ENCODE results near the gene MARCHF10.

Gene MARCHF10

GRCh38 chr17:62739645-62740388 lies 68.3 kb downstream of the MARCHF10 start:
- DNase-seq: peak; percentile 9
- H3K27ac ChIP-seq: no peak overlapping the region
- H3K36me3 ChIP-seq (replicated peaks): no peaks in the 10 kb centered on the region
- in situ Hi-C loops (cut with HindIII; ENCODE audit: low pct_ligation_motif_present, low sequenced_read_pairs): no loop called here
- TF ChIP-seq CTCF (IDR thresholded peaks at IDR 0.05; ENCODE audit: low read depth, low read length, missing control alignments): no peak
- no peaks in the 10 kb centered on the region for H3K27me3 ChIP-seq (replicated peaks)
- no peak overlapping the region for H3K4me3 ChIP-seq (ENCODE audit: low read depth, low read length)

DNA sequence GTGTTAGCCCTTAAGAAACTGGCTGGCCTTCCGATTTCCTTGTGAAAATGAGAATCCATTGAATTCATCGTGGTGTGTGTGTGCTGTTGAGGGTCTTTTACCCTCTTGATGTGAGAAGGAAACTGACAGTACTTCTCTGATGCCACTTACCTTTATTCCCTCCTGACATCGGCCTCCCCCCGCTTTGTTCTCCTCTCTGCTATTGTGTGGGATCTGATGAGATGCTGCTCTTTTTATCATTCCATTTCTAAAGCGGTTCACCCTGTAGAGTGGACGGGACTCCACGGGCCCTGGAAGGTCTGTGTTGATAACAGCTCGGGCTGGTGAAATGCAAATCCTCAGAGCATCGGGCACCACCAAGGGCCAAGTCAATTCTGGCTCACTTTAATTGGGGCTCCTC lies 69.8 kb downstream of the MARCHF10 start:
- no peak for TF ChIP-seq CTCF (IDR thresholded peaks at IDR 0.05; ENCODE audit: low read depth, low read length, missing control alignments)
- Histone ChIP-seq H3K36me3 (replicated peaks) (no peaks in the 10 kb centered on the region), H3K27ac (no peak overlapping the region), H3K27me3 (replicated peaks) (no peaks in the 10 kb centered on the region), H3K4me3 (ENCODE audit: low read depth, low read length) (no peak overlapping the region)
- DNase-seq: no peak
- in situ Hi-C loops (cut with HindIII; ENCODE audit: low pct_ligation_motif_present, low sequenced_read_pairs): no loop called here

- Histone ChIP-seq H3K27ac (no peak overlapping the region), H3K27me3 (replicated peaks) (no peaks in the 10 kb centered on the region)
Measured at GRCh38 chr17:62737513-62737912, 70.6 kb downstream of the MARCHF10 start.

GRCh38 chr17:62735044-62735651 lies 73.0 kb downstream of the MARCHF10 start:
- Histone ChIP-seq H3K27me3 (replicated peaks) (no peaks in the 10 kb centered on the region), H3K27ac (no peak overlapping the region), H3K4me3 (ENCODE audit: low read depth, low read length) (no peak overlapping the region), H3K36me3 (replicated peaks) (no peaks in the 10 kb centered on the region)
- no peak for DNase-seq
- in situ Hi-C loops (cut with HindIII; ENCODE audit: low pct_ligation_motif_present, low sequenced_read_pairs): no loop called here
- no peak for TF ChIP-seq CTCF (IDR thresholded peaks at IDR 0.05; ENCODE audit: low read depth, low read length, missing control alignments)

More at GRCh38 chr17:62737513-62737912, 70.6 kb downstream of the MARCHF10 start:
- in situ Hi-C loops (cut with HindIII; ENCODE audit: low pct_ligation_motif_present, low sequenced_read_pairs): no loop called here
- no peak overlapping the region for H3K4me3 ChIP-seq (ENCODE audit: low read depth, low read length)
- TF ChIP-seq CTCF (IDR thresholded peaks at IDR 0.05; ENCODE audit: low read depth, low read length, missing control alignments): no peak
- no peaks in the 10 kb centered on the region for H3K36me3 ChIP-seq (replicated peaks)
- DNase-seq: no peak

- no peaks in the 10 kb centered on the region for H3K27me3 ChIP-seq (replicated peaks)
- no peak for DNase-seq
- no peak overlapping the region for H3K27ac ChIP-seq
- in situ Hi-C loops (cut with HindIII; ENCODE audit: low pct_ligation_motif_present, low sequenced_read_pairs): no loop called here
- H3K4me3 ChIP-seq (ENCODE audit: low read depth, low read length): no peak overlapping the region
- H3K36me3 ChIP-seq (replicated peaks): no peaks in the 10 kb centered on the region
- TF ChIP-seq CTCF (IDR thresholded peaks at IDR 0.05; ENCODE audit: low read depth, low read length, missing control alignments): no peak
Measured at GRCh38 chr17:62732125-62732524, 76.0 kb downstream of the MARCHF10 start.

Data from brain microvascular endothelial cell (primary cell).